CD4-positive, alpha-beta T cell treated with Interferon alpha-2 for 1 hour (primary cell): ENCODE data around the gene DCAKD.
A peak's percentile ranks its signal among the peaks of the same experiment; 100 is the strongest.
"Not testable (repeated sequence)": the region's sequence is repeated elsewhere in the genome, so short reads cannot be mapped to it uniquely, and the experiment has no call there.

ENCODE experiments used
- DNase-seq, 2 donors: peaks; one replicate each; pipeline ENCODE4 v3.0.0-alpha.2; 2020 to 2022

Gene DCAKD

DNA sequence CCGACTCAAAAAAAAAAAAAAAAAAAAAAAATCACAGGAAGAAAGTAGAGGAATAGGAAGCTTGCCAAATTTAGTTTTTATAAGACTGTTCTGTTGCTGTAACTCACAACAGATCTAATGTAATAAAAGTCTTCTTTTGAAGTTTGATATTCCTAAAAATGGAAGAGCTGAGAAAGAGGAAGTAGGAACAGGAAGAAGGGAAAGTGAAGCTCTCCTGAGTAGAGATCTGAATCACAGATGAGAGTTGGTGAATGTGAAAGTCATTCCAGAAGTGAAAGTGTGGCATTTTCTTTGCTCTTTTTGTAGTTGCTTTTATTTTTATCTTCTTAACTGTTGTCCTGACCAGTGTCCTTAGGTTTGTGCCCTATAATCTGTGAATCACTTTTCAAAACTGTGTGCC is 11.8 kb upstream of the DCAKD start:
- DNase-seq: no peak

GRCh38 chr17:45061606-45062205 is 10.3 kb upstream of the DCAKD start:
- no peak for DNase-seq

DNA sequence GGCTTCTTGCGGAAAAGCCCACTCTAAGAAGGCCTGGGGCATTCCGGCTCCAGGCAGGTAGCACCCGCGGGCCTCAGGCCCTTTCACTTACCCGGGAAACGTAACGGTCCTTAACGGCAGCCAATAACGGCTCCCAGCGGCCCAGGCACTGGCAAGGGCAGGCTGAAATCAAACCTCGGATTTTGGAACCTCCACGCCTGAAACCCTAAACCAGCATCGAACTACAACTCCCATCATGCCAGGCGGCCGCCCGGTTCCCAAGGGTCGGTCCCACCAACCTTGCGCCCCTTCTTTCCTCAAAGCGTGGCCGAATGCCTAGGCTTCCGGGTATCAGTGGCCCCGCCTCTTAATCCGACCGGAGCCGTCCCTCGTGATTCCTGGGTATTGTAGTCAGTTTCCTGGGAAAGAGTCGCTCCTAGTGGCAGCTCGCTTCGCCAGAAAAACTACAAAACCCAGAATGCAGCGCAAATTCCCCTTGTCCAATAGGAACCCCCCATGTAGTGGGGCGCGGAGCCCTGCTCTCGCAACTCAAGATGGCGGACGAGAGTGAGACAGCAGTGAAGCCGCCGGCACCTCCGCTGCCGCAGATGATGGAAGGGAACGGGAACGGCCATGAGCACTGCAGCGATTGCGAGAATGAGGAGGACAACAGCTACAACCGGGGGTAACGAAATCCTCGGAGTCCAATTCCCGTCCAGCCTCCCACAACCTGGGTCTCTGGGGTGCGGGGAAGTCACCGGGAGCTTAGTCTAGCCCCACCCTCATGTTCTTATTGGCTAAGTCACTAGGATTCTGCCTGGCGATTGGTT is 9.6 kb upstream of the DCAKD start, which contains the start of gene NMT1:
TSS of gene NMT1 (plus strand) at position 521 of the 809 bp plus-strand sequence. CDS start at position 534, 13 bp downstream.
- peak; percentile 98 to 99 for DNase-seq

GRCh38 chr17:45060382-45060796 is 9.0 kb upstream of the DCAKD start:
- DNase-seq: no peak

- DNase-seq: peak; percentile 8 to 59
Measured at GRCh38 chr17:45052052-45052772, 780 bp upstream of the DCAKD start.

GRCh38 chr17:45051720-45052051 is 254 bp upstream of the DCAKD start:
- not testable (repeated sequence) for DNase-seq

DNA sequence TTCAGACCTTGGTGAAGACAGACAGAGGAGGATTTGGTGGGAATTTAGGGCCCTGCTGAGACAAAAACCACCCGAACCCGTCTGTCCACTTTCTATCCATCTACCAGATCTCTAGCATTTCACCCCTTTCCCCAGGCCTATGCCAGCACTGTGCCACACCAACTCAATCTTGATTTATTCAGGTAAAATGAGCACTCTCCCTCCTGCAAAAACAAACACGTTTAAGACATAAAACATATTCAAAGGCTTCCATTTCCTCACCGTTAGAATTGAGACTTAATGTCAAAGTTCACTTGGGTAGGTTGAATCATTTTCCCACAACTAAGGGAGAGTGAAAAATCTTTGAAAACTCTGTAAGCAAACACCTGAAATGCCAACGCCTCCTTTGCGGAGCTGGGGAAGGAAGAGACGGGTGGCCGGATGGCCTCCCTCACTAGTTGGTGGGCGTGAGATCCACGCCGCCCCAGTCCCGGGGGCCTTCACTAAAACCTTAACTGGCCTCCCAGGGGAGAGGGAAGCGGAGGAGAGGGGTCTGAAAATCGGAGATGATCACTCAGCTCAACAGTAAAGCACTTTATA is 862 bp downstream of the DCAKD start:
- DNase-seq: peak in 1 of 2 donors; percentile 30

DNA sequence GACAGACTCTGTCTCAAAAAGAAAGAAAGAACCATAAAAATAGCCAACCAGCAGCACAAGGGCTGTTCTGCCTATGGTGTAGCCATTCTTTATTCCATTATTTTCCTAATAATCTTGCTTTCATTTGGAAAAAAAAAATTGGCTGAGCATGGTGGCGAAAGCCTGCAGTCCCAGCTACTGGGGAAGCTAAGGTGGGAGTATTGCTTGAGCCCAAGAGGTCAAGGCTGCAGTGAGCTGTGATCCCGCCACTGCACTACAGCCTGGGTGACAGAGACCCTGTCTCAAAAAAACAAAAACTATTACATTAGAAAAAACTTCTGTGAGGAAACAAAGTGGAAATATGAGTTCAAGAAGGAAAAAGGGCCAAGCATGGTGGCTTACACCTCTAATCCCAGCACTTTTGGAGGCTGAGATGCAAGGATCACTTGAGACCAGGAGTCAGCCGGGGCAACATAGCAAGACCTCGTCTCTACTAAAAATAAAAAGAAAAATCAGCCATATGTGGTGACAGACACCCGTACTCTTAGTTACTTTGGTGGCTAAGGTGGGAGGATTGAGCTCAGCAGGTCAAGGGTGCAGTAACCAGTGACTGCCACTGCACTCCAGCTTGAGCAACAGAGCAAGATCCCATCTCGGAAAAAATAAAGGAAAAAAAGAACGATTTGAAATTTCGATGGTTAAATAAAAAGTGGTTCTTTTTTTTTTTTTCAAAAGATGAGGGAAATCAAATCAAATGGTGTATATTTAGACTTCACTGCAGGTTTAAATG is 2.5 kb downstream of the DCAKD start:
- DNase-seq: no peak

DNA sequence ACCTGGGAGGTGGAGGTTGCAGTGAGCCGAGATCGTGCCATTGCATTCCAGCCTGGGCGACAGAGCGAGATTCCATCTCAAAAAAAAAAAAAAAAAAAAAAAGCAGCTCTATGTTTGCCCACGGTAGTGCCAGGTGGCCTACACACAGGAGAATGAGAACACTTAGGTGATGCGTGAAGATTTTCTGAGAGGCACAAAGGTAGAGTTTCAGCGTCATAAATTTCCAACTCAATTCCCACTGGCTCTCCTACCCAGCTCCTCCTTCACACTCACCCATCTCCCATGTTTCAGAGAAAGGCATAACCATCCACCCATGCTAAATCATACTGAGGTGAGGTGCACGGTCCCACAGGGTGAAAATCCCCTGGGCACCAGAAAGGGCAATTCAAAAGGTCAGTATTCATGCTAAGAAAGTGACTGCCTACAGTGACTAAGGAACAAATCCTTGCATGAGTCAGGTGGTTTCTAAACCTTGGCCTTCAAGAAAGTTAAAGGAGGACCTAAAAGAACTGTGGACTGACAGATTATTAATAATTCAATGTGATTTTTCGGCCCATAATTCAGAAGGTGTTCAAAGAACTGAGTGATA is 4.8 kb downstream of the DCAKD start:
- DNase-seq: no peak

DNA sequence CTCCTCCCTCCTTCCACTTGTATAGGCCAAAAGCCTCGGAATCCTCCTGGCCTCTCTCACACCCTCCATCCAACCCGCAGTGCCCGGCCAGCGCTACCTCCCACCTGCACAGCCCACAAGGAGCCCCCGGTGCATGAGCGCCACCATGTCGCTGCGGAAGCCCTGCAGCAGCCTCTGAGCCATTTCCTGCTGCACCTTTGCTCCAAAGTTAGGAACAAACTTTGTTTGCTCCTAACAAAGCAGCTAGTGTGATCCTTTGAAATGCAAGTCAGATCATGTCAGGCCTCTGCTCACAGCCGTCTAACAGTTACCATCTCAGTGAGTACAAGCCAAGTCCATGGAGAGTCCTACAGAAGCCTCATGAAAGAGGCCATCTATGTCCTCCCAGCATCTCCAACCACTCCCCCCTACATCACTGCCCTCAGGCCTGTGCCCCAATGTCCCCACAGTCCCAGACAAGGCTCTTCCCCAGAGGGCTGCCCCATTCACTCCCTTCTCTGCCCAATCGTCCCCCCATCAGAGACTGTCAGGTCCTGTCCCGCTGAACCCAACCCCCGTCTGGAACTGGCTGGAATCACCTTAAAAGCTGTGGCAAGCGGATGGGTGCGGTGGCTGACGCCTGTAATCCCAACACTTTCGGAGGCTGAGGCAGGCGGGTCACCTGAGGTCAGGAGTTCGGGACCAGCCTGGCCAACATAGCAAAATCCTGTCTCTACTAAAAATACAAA is 7.5 kb downstream of the DCAKD start:
- no peak for DNase-seq

GRCh38 chr17:45042346-45043120 is 8.9 kb downstream of the DCAKD start:
- no peak for DNase-seq

- no peak for DNase-seq
Measured at GRCh38 chr17:45040459-45040858, 11.0 kb downstream of the DCAKD start.

- no peak for DNase-seq
Measured at GRCh38 chr17:45038728-45039634, 12.5 kb downstream of the DCAKD start.

DNA sequence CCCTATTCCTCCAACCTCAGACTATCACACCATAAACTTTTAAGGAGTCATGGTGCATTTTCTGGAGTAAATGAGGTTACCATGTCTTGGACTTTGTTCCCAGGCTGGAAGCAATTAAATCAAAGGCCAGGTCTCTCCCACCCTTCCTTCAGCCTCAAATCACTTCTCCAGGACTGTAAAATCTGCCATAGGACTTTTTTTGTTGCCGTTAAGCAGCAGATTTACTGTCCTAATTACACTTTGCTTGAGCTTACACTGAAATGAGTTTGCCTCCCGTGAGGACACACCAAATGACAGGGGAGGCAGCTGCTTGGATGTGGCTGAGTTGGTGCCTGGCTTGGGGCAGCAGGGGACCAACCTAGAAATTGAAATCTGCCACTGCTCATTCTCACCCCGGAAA is 14.7 kb downstream of the DCAKD start:
- DNase-seq: no peak

DNA sequence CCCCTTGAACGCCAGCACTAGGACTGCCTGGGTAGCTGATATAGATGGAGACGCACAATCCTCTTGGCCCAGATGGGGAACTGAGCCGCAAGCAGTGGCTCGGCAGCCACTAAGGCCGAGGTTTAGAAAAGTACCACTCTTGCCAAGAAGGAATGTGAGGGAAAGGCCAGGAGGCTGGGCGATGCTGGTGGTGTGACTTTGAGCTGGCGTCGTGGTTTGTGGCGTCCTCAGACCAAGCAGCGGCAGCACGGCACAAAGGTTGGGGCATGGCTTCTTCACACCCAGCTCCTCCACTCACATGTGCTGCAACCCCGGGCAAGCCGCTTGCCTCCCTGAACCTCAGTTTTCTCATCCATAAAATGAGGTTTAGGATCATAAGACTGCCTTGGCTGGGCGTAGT is 15.6 kb downstream of the DCAKD start:
- DNase-seq: no peak

GRCh38 chr17:45034599-45034998 is 16.8 kb downstream of the DCAKD start:
- no peak for DNase-seq

GRCh38 chr17:45032174-45032541 is 19.3 kb downstream of the DCAKD start:
- DNase-seq: no peak

- DNase-seq: no peak
Measured at GRCh38 chr17:45031231-45032173, 19.9 kb downstream of the DCAKD start.

DNA sequence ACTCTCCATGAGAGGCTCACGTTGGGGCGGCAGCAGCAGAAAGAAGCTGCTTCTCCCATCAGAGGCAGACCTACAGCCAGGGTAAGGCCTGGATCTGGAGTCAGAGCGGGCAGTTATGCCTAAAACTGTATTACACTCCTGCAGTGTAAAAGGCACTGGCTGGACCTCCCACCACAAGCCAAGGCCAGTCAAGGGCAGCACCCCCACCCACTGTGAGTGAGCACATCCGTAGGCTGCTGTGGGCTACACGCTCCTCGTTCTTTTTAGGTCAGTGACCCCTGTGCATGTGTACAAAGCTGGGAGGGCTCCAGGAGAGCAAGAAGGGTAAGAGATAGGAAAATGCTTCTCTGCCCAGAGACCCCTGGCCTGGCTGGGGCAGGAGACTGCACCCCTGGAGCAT is 20.7 kb downstream of the DCAKD start:
- no peak for DNase-seq
